ENCODE data around the gene DDC.
A peak's percentile ranks its signal among the peaks of the same experiment; 100 is the strongest.

GRCh38 chr7:50595491-50596102 lies 30.4 kb upstream of the DDC start:
- TF ChIP-seq CTCF (IDR thresholded peaks at IDR 0.05 in 8 of 11, conservative IDR thresholded peaks at IDR 0.05 in 3 of 11) (peak in 5 of 11 experiments; percentile 26 to 46 (median 30)), POLR2A (IDR thresholded peaks at IDR 0.05) (no peak), POLR2AphosphoS5 (IDR thresholded peaks at IDR 0.05) (no peak)
